ENCODE results near the gene ITGA3.

GRCh38 chr17:50027172-50027880 lies 28.6 kb upstream of the ITGA3 start:
- TF ChIP-seq CTCF (IDR thresholded peaks at IDR 0.05) (no peak), POLR2A (IDR thresholded peaks at IDR 0.05) (no peak)
